A673 (cell line): ENCODE results near the gene SLAMF8. TPM values are rescaled to one million over a fixed set of nuclear protein-coding genes. Genes with fewer than 3 reads are reported as not detected.

Source experiments
- BruUV-seq: library from RNA; stranded (reverse); fragments of 400-500 nt; replicated peaks from 2 replicates; lab custom pipeline; 2021; lab: Mats Ljungman, UMichigan
- CTCF ChIA-PET: fragments of 300-600 bp; sonication (Branson Sonifier 250); formaldehyde crosslinking; loops from one replicate; lab custom pipeline; 2022; ENCODE audit warnings: antibody characterized with exemption; lab: Charles Lee
- POLR2A ChIA-PET: fragments of 300-600 bp; sonication (Branson Sonifier 250); formaldehyde crosslinking; loops from one replicate; lab custom pipeline; 2022; ENCODE audit warnings: antibody characterized with exemption; ENCODE audit not compliant: low non-redundant PET; lab: Charles Lee
- DNase-seq: peaks from one replicate; pipeline ENCODE4 v3.0.0-alpha.2; 2015; ENCODE audit warnings: low spot score
- H3K27ac ChIP-seq: fragments of 200-600 bp; sonication (generic); 2 replicates; pipeline ENCODE4 v1.5.1; 2016; ENCODE audit warnings: mixed run types, low read depth, mild to moderate bottlenecking, mixed read lengths, antibody characterized with exemption, low read length; ENCODE audit not compliant: poor library complexity, severe bottlenecking
- H3K27me3 ChIP-seq: fragments of 200-600 bp; sonication (generic); replicated peaks from 2 replicates; pipeline ENCODE4 v1.6.1; 2017; ENCODE audit warnings: mixed run types, low read depth, mild to moderate bottlenecking, mixed read lengths, antibody characterized with exemption, low read length; ENCODE audit not compliant: insufficient read depth, poor library complexity
- H3K36me3 ChIP-seq: fragments of 200-600 bp; sonication (generic); 2 replicates; pipeline ENCODE4 v1.6.1; 2016; ENCODE audit warnings: mixed run types, mild to moderate bottlenecking, mixed read lengths, antibody characterized with exemption, low read length; ENCODE audit not compliant: insufficient read depth, poor library complexity, severe bottlenecking
- H3K4me1 ChIP-seq: fragments of 200-600 bp; sonication (generic); 2 replicates; pipeline ENCODE4 v1.6.1; 2017; ENCODE audit warnings: mixed run types, mild to moderate bottlenecking, mixed read lengths, antibody characterized with exemption, low read length; ENCODE audit not compliant: insufficient read depth, poor library complexity, severe bottlenecking
- H3K4me3 ChIP-seq: fragments of 200-600 bp; sonication (generic); 2 replicates; pipeline ENCODE4 v1.5.1; 2016; ENCODE audit warnings: low read depth, mixed run types, mild to moderate bottlenecking, mixed read lengths, low read length; ENCODE audit not compliant: poor library complexity, severe bottlenecking
- H3K9me3 ChIP-seq: fragments of 200-600 bp; sonication (generic); 2 replicates; pipeline ENCODE4 v1.6.1; 2016; ENCODE audit warnings: mixed run types, low read depth, mild to moderate bottlenecking, mixed read lengths, antibody characterized with exemption, low read length; ENCODE audit not compliant: poor library complexity, severe bottlenecking
- CTCF ChIP-seq: fragments of 300-800, 200-600 bp; sonication (generic); conservative IDR thresholded peaks from 2 replicates; pipeline ENCODE4 v1.5.1; 2017; ENCODE audit warnings: low read depth, mild to moderate bottlenecking, antibody characterized with exemption, low read length, moderate library complexity, mixed read lengths
- EZH2 ChIP-seq: fragments of 200-600 bp; sonication (generic); IDR thresholded peaks from 2 replicates; pipeline ENCODE4 v1.6.1; 2017; ENCODE audit warnings: borderline replicate concordance, low read depth, mild to moderate bottlenecking, mixed read lengths, antibody characterized with exemption, low read length; ENCODE audit not compliant: poor library complexity, severe bottlenecking
- intact Hi-C: fragments of 100-400 bp; cut with micrococcal nuclease; formaldehyde crosslinking; loops from one replicate; pipeline ENCODE4 v1.10.0; 2022; ENCODE audit not compliant: unreplicated experiment
- total RNA-seq: library from RNA; stranded (reverse); gene quantifications from 2 replicates; pipeline ENCODE4 v1.2.3, GENCODE V29; 2021

Gene SLAMF8
- total RNA-seq, 1 experiment from 2014 or later: not detected

- no TSS peak for BruUV-seq
- intact Hi-C loops: no loop called here
- DNase-seq: no peak
- H3K4me3 ChIP-seq: no peak within 1 kb of the TSS
- ChIA-PET CTCF (no interaction called here), POLR2A (no interaction called here)
- no peaks in the 10 kb centered on the region for H3K36me3 ChIP-seq
- H3K27ac ChIP-seq: no peak within 1 kb of the TSS
- no peaks in the 10 kb centered on the region for H3K4me1 ChIP-seq
- TF ChIP-seq CTCF (no peak), EZH2 (no peak)
- no peaks in the 10 kb centered on the region for H3K27me3 ChIP-seq
- H3K9me3 ChIP-seq: no peaks in the 10 kb centered on the region
Measured at GRCh38 chr1:159802111-159802510, 24.6 kb upstream of the SLAMF8 start, which contains the start of gene FCRL6. TSS of gene FCRL6 (plus strand) at chr1:159802360. CDS start at chr1:159802425, 65 bp downstream.

- Histone ChIP-seq H3K4me3 (no peak overlapping the region), H3K9me3 (no peaks in the 10 kb centered on the region), H3K27ac (no peak overlapping the region), H3K4me1 (no peaks in the 10 kb centered on the region), H3K27me3 (no peaks in the 10 kb centered on the region), H3K36me3 (no peaks in the 10 kb centered on the region)
- no peak for DNase-seq
- intact Hi-C loops: no loop called here
- ChIA-PET CTCF (interaction anchor here (0.5 to 1.6 kb wide), 2 partner anchors 14 to 204 kb away, joined by 3 read pairs; no protein-coding TSS in a partner anchor), POLR2A (no interaction called here)
- BruUV-seq: no TSS peak
- TF ChIP-seq EZH2 (no peak), CTCF (no peak)
Measured at GRCh38 chr1:159803956-159804689, 22.6 kb upstream of the SLAMF8 start.

GRCh38 chr1:159804924-159805323, 21.7 kb upstream of the SLAMF8 start:
- no peak overlapping the region for H3K4me3 ChIP-seq
- H3K9me3 ChIP-seq: no peaks in the 10 kb centered on the region
- H3K4me1 ChIP-seq: no peaks in the 10 kb centered on the region
- ChIA-PET POLR2A (no interaction called here), CTCF (interaction anchor here (0.5 to 1.6 kb wide), 2 partner anchors 14 to 203 kb away, joined by 3 read pairs; no protein-coding TSS in a partner anchor)
- intact Hi-C loops: no loop called here
- BruUV-seq: no TSS peak
- no peak for DNase-seq
- H3K27me3 ChIP-seq: no peaks in the 10 kb centered on the region
- H3K36me3 ChIP-seq: no peaks in the 10 kb centered on the region
- TF ChIP-seq CTCF (no peak), EZH2 (no peak)
- no peak overlapping the region for H3K27ac ChIP-seq
